GM13977 (cell line): ENCODE measurements around the gene TTC7B.

Source experiments
- DNase-seq: peaks from one replicate; pipeline ENCODE4 v3.0.0; 2012; ENCODE audit warnings: low spot score
- in situ Hi-C: fragments of 300-500 bp; cut with MboI; formaldehyde crosslinking; loops from one replicate; pipeline ENCODE4 v1.12.0; 2022; ENCODE audit warnings: low sequenced_read_pairs, low pct_unique_long_range_greater_than_20kb, mixed read lengths, inconsistent platforms; ENCODE audit not compliant: unreplicated experiment
- TF ChIP-seq, protein P1 (sequence below): IDR thresholded peaks from 2 replicates; pipeline ENCODE4 v1.5.1; 2012; ENCODE audit warnings: mild to moderate bottlenecking, control low read depth; ENCODE audit not compliant: insufficient read depth; ENCODE audit errors: extremely low read depth, missing control alignments

The TTC7B gene

GRCh38 chr14:90583916-90584605 lies 232.2 kb downstream of the TTC7B start:
- in situ Hi-C loops: no loop called here
- DNase-seq: no peak
- TF ChIP-seq, protein P1, sequence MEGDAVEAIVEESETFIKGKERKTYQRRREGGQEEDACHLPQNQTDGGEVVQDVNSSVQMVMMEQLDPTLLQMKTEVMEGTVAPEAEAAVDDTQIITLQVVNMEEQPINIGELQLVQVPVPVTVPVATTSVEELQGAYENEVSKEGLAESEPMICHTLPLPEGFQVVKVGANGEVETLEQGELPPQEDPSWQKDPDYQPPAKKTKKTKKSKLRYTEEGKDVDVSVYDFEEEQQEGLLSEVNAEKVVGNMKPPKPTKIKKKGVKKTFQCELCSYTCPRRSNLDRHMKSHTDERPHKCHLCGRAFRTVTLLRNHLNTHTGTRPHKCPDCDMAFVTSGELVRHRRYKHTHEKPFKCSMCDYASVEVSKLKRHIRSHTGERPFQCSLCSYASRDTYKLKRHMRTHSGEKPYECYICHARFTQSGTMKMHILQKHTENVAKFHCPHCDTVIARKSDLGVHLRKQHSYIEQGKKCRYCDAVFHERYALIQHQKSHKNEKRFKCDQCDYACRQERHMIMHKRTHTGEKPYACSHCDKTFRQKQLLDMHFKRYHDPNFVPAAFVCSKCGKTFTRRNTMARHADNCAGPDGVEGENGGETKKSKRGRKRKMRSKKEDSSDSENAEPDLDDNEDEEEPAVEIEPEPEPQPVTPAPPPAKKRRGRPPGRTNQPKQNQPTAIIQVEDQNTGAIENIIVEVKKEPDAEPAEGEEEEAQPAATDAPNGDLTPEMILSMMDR: no peak

- no peak for DNase-seq
- in situ Hi-C loops: no loop called here
- TF ChIP-seq, protein P1: no peak
Observed at GRCh38 chr14:90583427-90583826, 232.8 kb downstream of the TTC7B start.

DNA sequence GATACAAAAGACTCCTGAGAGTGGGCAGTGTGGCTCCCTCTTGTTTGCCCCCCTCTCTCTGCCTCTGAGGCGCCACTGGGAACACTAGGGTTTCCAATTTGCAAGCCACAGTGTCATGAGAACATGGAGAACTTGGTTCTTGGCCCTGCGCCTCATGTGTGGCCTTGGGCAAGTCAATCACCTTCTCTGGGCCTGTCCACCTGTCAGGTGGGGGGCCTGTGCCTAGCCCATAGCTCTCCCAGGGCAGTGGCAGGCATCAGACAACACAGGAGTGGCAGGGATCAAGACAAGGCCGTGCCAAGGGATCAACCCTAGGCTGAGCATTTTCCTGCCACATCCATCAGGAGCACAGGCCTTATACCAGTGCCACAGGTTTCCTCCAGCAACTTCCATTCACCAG lies 234.1 kb downstream of the TTC7B start:
- TF ChIP-seq, protein P1: no peak
- DNase-seq: no peak
- in situ Hi-C loops: no loop called here

DNA sequence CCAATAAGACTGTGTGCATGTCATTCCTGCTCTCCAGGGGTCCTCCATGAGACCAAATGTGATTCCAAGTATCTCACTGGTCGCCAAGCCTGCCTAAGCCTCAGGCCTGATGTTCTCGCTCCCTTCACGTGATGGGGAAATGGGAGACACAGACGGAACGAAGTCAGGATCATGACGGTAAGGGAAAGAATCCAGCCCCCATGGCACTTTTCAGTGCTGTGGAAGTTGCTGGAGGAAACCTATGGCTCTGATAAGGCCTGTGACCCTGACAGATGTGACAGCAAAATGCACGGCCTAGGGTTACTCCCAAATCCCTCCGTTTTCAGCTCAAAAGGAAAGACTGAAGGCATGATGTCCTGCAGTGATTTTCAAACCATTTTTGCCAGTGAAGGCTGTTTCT lies 234.5 kb downstream of the TTC7B start:
- TF ChIP-seq, protein P1: no peak
- in situ Hi-C loops: no loop called here

DNA sequence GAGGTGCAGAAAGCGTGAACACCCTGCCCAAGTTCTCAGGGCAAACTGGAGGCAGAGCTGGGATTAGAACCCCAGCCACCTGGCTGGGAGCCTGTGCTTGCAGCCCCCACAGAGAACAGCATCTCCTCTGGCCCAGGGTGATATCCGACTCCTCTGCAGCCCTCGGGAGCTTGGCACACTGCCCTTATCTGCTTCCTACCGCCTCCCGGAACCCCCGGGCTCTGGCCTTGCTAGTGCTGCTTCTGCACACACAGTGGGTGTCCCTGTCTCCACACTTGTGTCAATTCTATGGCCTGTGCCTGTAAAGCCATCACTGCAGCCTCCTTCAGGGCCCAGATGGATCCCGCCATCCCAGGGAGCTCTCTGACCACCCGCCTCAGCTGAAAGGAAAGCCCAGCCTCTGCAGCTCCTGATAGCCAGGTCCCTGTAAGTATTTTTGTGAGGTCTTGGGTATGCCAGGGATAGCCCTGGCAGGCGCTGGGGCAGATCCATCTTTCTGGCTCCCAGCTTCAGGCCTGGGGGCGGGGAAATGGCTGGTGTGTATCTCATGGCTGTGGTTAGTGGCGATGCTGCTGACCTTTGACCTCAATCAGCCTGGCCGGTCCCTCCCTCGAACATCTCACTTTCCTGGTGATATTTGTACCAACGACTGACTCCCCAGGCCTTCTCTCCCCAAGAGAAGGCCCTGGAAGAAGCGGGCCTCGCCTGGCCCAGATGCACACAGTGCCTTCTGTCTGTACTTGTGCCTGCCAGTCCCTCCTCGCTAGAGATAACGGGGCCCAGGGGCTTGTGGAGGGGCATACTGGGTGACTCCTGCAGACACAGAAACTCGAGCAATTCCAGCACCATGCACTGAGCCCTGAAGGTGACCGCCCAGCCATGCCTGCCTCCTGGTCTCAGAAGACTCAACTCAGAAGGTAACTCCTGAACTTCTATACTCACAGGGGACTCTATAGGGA lies 235.6 kb downstream of the TTC7B start:
- in situ Hi-C loops: no loop called here
- DNase-seq: no peak
- TF ChIP-seq, protein P1: no peak

More for the DNA sequence above, 234.5 kb downstream of the TTC7B start:
- no peak for DNase-seq

DNA sequence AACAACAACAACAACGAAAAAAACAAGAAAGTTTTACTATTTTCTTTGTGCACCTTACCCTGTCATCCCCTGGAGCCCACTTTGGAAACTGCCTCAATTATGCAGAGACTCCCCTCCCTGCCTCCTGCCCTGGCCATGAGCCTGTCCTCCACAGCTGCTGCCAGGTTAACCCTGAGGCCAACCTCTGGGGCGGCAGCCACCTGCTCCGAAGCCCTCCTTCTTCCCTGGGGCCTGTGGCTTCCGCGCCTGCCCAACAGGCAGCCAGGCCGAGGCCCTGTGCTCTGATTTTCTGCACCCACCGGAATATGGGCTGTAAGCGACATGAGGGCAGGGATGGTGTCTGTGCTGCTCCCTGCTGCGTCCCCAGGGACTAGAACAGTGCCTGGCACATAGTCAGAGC lies 236.4 kb downstream of the TTC7B start:
- TF ChIP-seq, protein P1: no peak
- in situ Hi-C loops: no loop called here
- DNase-seq: no peak
